Fibroblast of the aortic adventitia (primary cell): ENCODE data around the gene IMMP2L. TPM values are rescaled to one million over a fixed set of nuclear protein-coding genes. Genes with fewer than 3 reads are reported as not detected.

Source experiments
- DNase-seq: peaks from one replicate; pipeline ENCODE4 v3.0.0-alpha.2; 2010; ENCODE audit warnings: low read depth
- H3K4me3 ChIP-seq: 2 replicates; pipeline ENCODE4 v1.5.1; 2011; ENCODE audit warnings: low read depth, mild to moderate bottlenecking, control low read depth, low read length, moderate library complexity
- total RNA-seq: library from RNA; depleted of rRNA; stranded (reverse); fragments of >200 nt; gene quantifications from 2 replicates; pipeline ENCODE4 v1.2.3, GENCODE V29; 2012; ENCODE audit warnings: low replicate concordance
- TF ChIP-seq, protein P1 (sequence below): IDR thresholded peaks from 2 replicates; pipeline ENCODE4 v1.5.1; 2011; ENCODE audit warnings: mild to moderate bottlenecking, low read length, control low read depth, inconsistent platforms; ENCODE audit not compliant: insufficient read depth

The IMMP2L gene
- total RNA-seq, 1 donor: 9.9 TPM

DNA sequence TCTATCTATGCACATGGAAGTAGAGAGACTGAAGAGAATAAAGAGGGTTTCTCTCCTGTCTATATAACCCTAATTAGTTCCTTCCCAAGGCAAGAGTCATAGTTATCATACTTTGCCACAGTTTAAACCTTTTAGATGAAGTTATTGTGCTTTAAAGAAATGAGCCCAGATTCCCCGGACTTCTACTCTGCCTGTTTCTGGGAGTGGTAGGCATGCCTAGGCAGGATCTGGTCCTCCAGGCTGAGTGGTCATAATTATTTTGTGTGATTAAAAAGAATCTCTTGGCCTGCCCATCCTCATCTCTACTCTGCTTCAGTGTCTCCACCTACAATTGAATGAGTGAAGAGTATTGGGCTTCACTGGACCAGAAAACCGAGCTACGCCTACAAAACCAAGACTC lies 179.2 kb downstream of the IMMP2L start:
- no peak overlapping the region for H3K4me3 ChIP-seq
- TF ChIP-seq, protein P1, sequence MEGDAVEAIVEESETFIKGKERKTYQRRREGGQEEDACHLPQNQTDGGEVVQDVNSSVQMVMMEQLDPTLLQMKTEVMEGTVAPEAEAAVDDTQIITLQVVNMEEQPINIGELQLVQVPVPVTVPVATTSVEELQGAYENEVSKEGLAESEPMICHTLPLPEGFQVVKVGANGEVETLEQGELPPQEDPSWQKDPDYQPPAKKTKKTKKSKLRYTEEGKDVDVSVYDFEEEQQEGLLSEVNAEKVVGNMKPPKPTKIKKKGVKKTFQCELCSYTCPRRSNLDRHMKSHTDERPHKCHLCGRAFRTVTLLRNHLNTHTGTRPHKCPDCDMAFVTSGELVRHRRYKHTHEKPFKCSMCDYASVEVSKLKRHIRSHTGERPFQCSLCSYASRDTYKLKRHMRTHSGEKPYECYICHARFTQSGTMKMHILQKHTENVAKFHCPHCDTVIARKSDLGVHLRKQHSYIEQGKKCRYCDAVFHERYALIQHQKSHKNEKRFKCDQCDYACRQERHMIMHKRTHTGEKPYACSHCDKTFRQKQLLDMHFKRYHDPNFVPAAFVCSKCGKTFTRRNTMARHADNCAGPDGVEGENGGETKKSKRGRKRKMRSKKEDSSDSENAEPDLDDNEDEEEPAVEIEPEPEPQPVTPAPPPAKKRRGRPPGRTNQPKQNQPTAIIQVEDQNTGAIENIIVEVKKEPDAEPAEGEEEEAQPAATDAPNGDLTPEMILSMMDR: no peak

DNA sequence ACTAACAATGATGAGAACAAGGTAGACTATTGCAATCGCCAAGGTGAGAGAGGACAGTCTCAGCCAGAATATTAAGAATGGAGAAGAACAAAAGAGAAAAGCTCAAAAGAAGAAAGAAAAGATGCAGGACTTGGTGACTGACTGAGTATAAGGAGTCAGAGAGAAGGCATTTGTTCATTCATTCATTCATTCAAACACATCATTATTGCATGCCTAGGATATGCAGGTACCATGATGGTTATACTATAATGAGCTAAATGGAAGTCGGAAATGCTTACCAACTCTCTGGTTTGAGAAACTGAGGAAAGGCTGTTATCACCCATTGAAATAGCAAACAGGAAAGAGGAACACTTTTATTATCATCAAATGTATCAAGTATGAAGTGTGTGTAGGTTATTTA lies 180.7 kb downstream of the IMMP2L start:
- no peak overlapping the region for H3K4me3 ChIP-seq
- DNase-seq: no peak
- TF ChIP-seq, protein P1: no peak

More for the DNA sequence above, 179.2 kb downstream of the IMMP2L start:
- DNase-seq: no peak

DNA sequence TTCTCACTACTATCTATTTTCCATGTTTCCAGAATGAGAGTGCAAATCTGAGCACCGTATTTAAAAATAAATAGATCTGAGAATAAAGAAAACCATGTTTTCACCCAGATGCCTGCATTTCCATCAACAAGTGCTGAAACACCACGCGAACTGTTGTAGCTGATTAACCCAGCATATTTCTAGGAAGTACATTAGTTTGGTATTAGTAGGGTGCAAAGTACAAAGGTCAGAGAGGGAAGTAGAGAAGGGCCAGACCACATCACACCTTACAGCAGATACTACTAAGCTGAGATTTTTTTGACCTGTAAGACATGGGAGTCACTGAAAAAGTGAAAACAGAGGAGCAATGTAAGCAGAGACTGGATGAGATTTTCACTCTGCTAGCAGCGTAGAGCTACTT lies 181.3 kb downstream of the IMMP2L start:
- TF ChIP-seq, protein P1: no peak
- no peak overlapping the region for H3K4me3 ChIP-seq
- no peak for DNase-seq

DNA sequence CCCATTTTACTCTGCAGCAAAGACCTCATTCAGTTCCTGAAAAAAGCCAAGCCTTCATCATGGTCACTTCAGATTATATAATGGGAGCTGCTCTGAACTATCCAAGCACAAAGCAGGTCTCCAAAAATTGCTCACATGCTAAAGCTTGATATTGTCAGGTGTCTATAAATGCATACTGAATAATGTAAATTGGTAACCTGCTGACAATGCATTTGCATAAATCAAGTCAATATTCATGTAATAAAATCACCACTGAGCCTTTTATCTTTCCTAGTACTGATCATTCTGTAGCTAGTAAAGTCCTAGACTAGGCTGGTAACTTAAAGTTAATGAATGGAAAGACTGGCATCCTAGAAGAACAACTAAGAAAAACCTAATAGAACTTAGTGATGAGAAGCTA lies 188.3 kb downstream of the IMMP2L start:
- no peak overlapping the region for H3K4me3 ChIP-seq
- TF ChIP-seq, protein P1: no peak
- DNase-seq: no peak

DNA sequence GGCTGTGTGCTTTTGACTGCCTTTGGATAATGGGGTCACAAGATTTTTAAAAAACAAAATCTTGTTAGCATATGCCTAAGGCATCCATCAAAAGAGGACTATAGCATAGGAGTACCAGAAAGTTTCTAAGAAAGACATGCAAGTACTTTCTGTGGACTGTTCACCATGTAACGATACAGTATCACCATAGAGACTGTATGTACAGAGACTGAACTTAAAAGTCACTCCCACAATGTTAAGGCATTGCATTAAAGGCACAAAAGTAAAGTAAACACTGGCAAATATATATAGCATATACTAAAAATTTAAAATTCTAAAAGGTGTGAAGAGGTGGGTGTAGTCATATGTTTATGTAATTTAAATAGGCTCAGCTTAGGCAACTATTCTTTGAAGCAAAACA lies 190.9 kb downstream of the IMMP2L start:
- DNase-seq: no peak
- no peak overlapping the region for H3K4me3 ChIP-seq
- TF ChIP-seq, protein P1: no peak

DNA sequence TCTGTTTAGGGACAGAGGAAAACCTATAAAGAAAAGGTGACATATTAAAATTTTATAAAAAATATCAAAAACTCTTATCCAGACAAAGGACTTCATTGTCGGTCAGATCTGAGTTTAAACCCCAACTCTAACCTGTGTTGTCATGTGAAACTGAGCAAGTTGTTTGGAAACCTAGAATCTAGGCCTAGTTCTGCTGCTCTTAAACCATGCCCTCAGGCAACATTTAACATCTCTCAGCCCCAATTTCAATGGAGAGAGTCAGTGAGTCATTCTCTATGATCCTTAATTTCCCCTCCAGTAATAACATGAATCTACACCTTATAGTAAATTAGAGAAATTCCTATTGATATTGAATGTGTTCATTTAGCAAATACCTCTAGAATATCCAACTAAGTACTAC lies 192.3 kb downstream of the IMMP2L start:
- DNase-seq: no peak
- TF ChIP-seq, protein P1: no peak
- H3K4me3 ChIP-seq: no peak overlapping the region

DNA sequence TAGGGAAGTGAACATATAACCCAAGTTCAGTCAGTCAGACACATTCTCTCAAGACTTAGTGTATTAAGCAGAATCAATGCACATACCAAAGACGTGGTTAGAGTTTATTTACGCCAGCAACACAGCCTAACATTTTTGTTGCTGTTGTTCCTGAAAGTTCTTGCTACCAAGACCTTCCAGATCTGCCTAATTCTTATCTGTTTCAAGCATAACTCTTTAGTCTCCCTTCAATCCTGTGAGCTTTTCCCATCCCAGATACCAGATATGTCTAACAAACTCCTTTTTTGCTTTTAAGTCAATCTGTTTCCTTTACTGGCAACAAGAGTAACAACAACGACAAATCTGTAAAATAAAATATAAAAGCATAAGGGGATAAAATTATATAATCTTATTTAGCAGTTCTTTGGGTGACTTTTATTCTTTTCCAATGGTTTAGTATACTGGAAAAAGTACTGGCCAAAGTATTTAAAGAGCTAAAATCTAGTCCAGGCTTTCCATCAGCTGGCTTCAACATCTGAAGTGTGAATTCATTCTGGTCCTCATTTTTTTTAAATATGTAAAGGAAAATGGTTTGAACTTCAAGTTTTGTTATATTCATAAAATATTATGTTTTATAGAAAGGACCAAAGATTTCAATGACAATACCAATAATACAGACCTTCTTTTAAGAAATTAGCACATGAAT lies 193.8 kb downstream of the IMMP2L start:
- TF ChIP-seq, protein P1: no peak
- DNase-seq: no peak
- no peak overlapping the region for H3K4me3 ChIP-seq
